Liver (tissue), 9 donors: Measurements from ENCODE around the gene KRT6B. TPM values are rescaled to one million over a fixed set of nuclear protein-coding genes. Genes with fewer than 3 reads are reported as not detected.

Source experiments
- DNase-seq: peaks from one replicate; pipeline ENCODE4 v3.0.0-alpha.2; 2017; ENCODE audit warnings: low spot score
- H3K27ac ChIP-seq, 2 donors: one replicate each; pipeline ENCODE4 v1.7.0; 2013; ENCODE audit warnings: inconsistent platforms in 2 of 2, low read length in 2 of 2, control low read depth in 1 of 2, low read depth in 1 of 2, mild to moderate bottlenecking in 1 of 2
- H3K27me3 ChIP-seq, 4 donors: one replicate each; pipeline versions ENCODE4 v1.6.1 to v1.7.0; 2013; ENCODE audit warnings: low read length in 3 of 4, inconsistent platforms in 1 of 4, mild to moderate bottlenecking in 1 of 4, moderate library complexity in 1 of 4; ENCODE audit not compliant: control insufficient read depth in 4 of 4, insufficient read depth in 4 of 4
- H3K36me3 ChIP-seq, 4 donors: one replicate each; pipeline versions ENCODE4 v1.6.1 to v1.7.0; 2013; ENCODE audit warnings: low read length in 3 of 4, mild to moderate bottlenecking in 3 of 4, low read depth in 1 of 4, moderate library complexity in 1 of 4; ENCODE audit not compliant: control insufficient read depth in 4 of 4, insufficient read depth in 3 of 4
- H3K4me1 ChIP-seq, 4 donors: one replicate each; pipeline versions ENCODE4 v1.6.1 to v1.7.0; 2013; ENCODE audit warnings: low read length in 3 of 4, mild to moderate bottlenecking in 3 of 4, moderate library complexity in 1 of 4; ENCODE audit not compliant: control insufficient read depth in 4 of 4, insufficient read depth in 4 of 4
- H3K4me3 ChIP-seq, 3 donors: one replicate each; pipeline versions ENCODE4 v1.6.1 to v1.7.0; 2013; ENCODE audit warnings: low read length in 3 of 3, control low read depth in 1 of 3, low read depth in 1 of 3, mild to moderate bottlenecking in 1 of 3
- H3K9ac ChIP-seq, 2 donors: one replicate each; pipeline ENCODE4 v1.7.0; 2013; ENCODE audit warnings: low read length in 2 of 2, mild to moderate bottlenecking in 2 of 2, moderate library complexity in 2 of 2, control low read depth in 1 of 2, low read depth in 1 of 2
- H3K9me3 ChIP-seq, 4 donors: one replicate each; pipeline versions ENCODE4 v1.6.1 to v1.7.0; 2013; ENCODE audit warnings: low read length in 3 of 4; ENCODE audit not compliant: control insufficient read depth in 4 of 4
- EGR1 ChIP-seq, 2 donors: IDR thresholded peaks; 2 replicates each; pipeline ENCODE4 v1.6.1; 2016 to 2018; ENCODE audit warnings: antibody characterized with exemption in 2 of 2, low read depth in 2 of 2
- FOXA1 ChIP-seq: IDR thresholded peaks from 2 replicates; pipeline ENCODE4 v1.6.1; 2016; ENCODE audit warnings: antibody characterized with exemption
- FOXA2 ChIP-seq: IDR thresholded peaks from 2 replicates; pipeline ENCODE4 v1.6.1; 2016; ENCODE audit warnings: antibody characterized with exemption
- GABPA ChIP-seq, 2 donors: IDR thresholded peaks in 1 of 2; conservative IDR thresholded peaks in 1 of 2; 2 replicates each; pipeline ENCODE4 v1.6.1; 2016; ENCODE audit warnings: antibody characterized with exemption in 2 of 2, mild to moderate bottlenecking in 1 of 2, moderate library complexity in 1 of 2
- HNF4A ChIP-seq, 2 donors: conservative IDR thresholded peaks; 2 replicates each; pipeline ENCODE4 v1.6.1; 2016; ENCODE audit warnings: antibody characterized with exemption in 2 of 2, mild to moderate bottlenecking in 2 of 2
- HNF4G ChIP-seq: IDR thresholded peaks from 2 replicates; pipeline ENCODE4 v1.6.1; 2016; ENCODE audit warnings: antibody characterized with exemption
- JUND ChIP-seq, 2 donors: IDR thresholded peaks; 2 replicates each; pipeline ENCODE4 v1.6.1; 2016; ENCODE audit warnings: antibody characterized with exemption in 2 of 2
- MAX ChIP-seq: IDR thresholded peaks from 2 replicates; pipeline ENCODE4 v1.6.1; 2016; ENCODE audit warnings: antibody characterized with exemption
- NR2F2 ChIP-seq: IDR thresholded peaks from 2 replicates; pipeline ENCODE4 v1.6.1; 2016; ENCODE audit warnings: antibody characterized with exemption
- RAD21 ChIP-seq, 2 donors: IDR thresholded peaks; 2 replicates each; pipeline ENCODE4 v1.6.1; 2016; ENCODE audit warnings: antibody characterized with exemption in 2 of 2, mild to moderate bottlenecking in 2 of 2
- REST ChIP-seq: IDR thresholded peaks from 2 replicates; pipeline ENCODE4 v1.6.1; 2016; ENCODE audit warnings: antibody characterized with exemption, mild to moderate bottlenecking
- RXRA ChIP-seq, 2 donors: IDR thresholded peaks; 2 replicates each; pipeline ENCODE4 v1.6.1; 2017 to 2018; ENCODE audit warnings: antibody characterized with exemption in 2 of 2, mild to moderate bottlenecking in 1 of 2
- SP1 ChIP-seq: IDR thresholded peaks from 2 replicates; pipeline ENCODE4 v1.6.1; 2018; ENCODE audit warnings: antibody characterized with exemption, mild to moderate bottlenecking
- TAF1 ChIP-seq: conservative IDR thresholded peaks from 2 replicates; pipeline ENCODE4 v1.6.1; 2016; ENCODE audit warnings: antibody characterized with exemption, mild to moderate bottlenecking
- YY1 ChIP-seq: IDR thresholded peaks from 2 replicates; pipeline ENCODE4 v1.6.1; 2016; ENCODE audit warnings: antibody characterized with exemption, mild to moderate bottlenecking
- WGBS: extraction: QIAGEN DNeasy Blood & Tissue Kit; methylation state at CpG from one replicate; pipeline ENCODE4 v1.1.7; 2013; 5-methylcytosine and 5-hydroxymethylcytosine counted together
- polyA plus RNA-seq, 2 donors: library from polyadenylated mRNA; stranded (reverse) in 1 of 2; unstranded in 1 of 2; fragments of 200-250 nt in 1 of 2; fragments of >200 nt in 1 of 2; fragmentation: Nextera tagmentation in 1 of 2; extraction: Ambion mirVana in 1 of 2; gene quantifications; one replicate each; pipeline versions ENCODE4 v1.2.1 to v1.2.3, GENCODE V29; 2013 to 2015
- total RNA-seq, 2 donors: library from RNA; depleted of rRNA; stranded (reverse); fragments of >200 nt; gene quantifications; one replicate each; pipeline ENCODE4 v1.2.3, GENCODE V29; 2014
- TF ChIP-seq, protein P1 (sequence below): fragments of 150-350 bp; IDR thresholded peaks from 2 replicates; pipeline ENCODE4 v1.5.1; 2017; ENCODE audit warnings: improper control_type of control experiment, low read depth, low read length; ENCODE audit not compliant: missing input control
- TF ChIP-seq, protein P2 (sequence below): IDR thresholded peaks from 2 replicates; pipeline ENCODE4 v1.6.1; 2016; ENCODE audit warnings: antibody characterized with exemption
- TF ChIP-seq, protein P3 (sequence below): IDR thresholded peaks from 2 replicates; pipeline ENCODE4 v1.6.1; 2016; ENCODE audit warnings: antibody characterized with exemption
- donor health status: healthy.
- donor health status: healthy.
- donor health status: healthy.
- donor health status: healthy.
- donor health status: healthy.

Gene KRT6B
- total and polyA plus RNA-seq, 4 donors: 0.23 TPM; not detected in 3

- TF ChIP-seq, protein P1, sequence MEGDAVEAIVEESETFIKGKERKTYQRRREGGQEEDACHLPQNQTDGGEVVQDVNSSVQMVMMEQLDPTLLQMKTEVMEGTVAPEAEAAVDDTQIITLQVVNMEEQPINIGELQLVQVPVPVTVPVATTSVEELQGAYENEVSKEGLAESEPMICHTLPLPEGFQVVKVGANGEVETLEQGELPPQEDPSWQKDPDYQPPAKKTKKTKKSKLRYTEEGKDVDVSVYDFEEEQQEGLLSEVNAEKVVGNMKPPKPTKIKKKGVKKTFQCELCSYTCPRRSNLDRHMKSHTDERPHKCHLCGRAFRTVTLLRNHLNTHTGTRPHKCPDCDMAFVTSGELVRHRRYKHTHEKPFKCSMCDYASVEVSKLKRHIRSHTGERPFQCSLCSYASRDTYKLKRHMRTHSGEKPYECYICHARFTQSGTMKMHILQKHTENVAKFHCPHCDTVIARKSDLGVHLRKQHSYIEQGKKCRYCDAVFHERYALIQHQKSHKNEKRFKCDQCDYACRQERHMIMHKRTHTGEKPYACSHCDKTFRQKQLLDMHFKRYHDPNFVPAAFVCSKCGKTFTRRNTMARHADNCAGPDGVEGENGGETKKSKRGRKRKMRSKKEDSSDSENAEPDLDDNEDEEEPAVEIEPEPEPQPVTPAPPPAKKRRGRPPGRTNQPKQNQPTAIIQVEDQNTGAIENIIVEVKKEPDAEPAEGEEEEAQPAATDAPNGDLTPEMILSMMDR: no peak
These were observed 33.3 kb downstream of the KRT6B start (continued) for GRCh38 chr12:52418576-52419110.

DNA sequence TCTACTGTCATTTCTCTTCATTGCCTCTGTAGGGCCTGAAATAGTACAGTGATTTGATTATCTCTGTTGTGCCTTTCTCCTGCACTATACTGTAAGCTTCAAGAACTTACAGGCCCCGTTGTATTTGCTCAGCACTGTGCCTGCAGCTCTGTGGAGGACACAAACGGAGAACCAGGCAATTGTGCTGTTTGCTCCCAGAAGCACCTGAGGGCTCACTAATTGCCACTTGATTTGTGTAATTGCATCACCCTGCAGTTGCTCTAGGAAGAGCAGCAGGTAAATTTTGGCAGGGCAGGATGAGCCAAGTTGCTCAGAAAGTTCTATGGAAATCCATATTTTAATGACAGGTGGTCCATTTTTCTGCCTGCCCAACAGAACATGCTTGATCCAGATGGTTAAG is 34.2 kb downstream of the KRT6B start:
- Histone ChIP-seq H3K4me3 (no peak overlapping the region), H3K36me3 (no peaks in the 10 kb centered on the region), H3K27ac (no peak overlapping the region), H3K4me1 (no peaks in the 10 kb centered on the region), H3K9ac (no peak overlapping the region), H3K27me3 (peaks cover 0 to 5% (median 0%) of the 10 kb centered on the region in 4 donors), H3K9me3 (no peaks in the 10 kb centered on the region)
- DNase-seq: no peak
- TF ChIP-seq TAF1: no peak
- no peak for TF ChIP-seq FOXA1
- no peak for TF ChIP-seq SP1
- TF ChIP-seq JUND (IDR thresholded peaks at IDR 0.05): no peak
- TF ChIP-seq MAX: no peak
- no peak for TF ChIP-seq RXRA (IDR thresholded peaks at IDR 0.05)
- no peak for TF ChIP-seq YY1
- no peak for TF ChIP-seq NR2F2
- no peak for TF ChIP-seq FOXA2
- TF ChIP-seq EGR1 (IDR thresholded peaks at IDR 0.05; ENCODE audit: low read depth in 2 of 2): no peak
- TF ChIP-seq GABPA (IDR thresholded peaks at IDR 0.05 in 1 of 2, conservative IDR thresholded peaks at IDR 0.05 in 1 of 2): no peak
- no peak for TF ChIP-seq RAD21 (IDR thresholded peaks at IDR 0.05)
- TF ChIP-seq, protein P1: no peak
- TF ChIP-seq, protein P2, sequence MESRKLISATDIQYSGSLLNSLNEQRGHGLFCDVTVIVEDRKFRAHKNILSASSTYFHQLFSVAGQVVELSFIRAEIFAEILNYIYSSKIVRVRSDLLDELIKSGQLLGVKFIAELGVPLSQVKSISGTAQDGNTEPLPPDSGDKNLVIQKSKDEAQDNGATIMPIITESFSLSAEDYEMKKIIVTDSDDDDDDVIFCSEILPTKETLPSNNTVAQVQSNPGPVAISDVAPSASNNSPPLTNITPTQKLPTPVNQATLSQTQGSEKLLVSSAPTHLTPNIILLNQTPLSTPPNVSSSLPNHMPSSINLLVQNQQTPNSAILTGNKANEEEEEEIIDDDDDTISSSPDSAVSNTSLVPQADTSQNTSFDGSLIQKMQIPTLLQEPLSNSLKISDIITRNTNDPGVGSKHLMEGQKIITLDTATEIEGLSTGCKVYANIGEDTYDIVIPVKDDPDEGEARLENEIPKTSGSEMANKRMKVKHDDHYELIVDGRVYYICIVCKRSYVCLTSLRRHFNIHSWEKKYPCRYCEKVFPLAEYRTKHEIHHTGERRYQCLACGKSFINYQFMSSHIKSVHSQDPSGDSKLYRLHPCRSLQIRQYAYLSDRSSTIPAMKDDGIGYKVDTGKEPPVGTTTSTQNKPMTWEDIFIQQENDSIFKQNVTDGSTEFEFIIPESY: no peak
- TF ChIP-seq, protein P3, sequence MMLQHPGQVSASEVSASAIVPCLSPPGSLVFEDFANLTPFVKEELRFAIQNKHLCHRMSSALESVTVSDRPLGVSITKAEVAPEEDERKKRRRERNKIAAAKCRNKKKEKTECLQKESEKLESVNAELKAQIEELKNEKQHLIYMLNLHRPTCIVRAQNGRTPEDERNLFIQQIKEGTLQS: no peak
- TF ChIP-seq HNF4G: no peak
- TF ChIP-seq REST: no peak
- no peak for TF ChIP-seq HNF4A (conservative IDR thresholded peaks at IDR 0.05)
- 89% methylated on average over 2 of the region's 2 CpGs for WGBS
